Fibroblast of lung (primary cell): ENCODE data around the gene XYLT1.

Source experiments
- EZH2 ChIP-seq: IDR thresholded peaks from 2 replicates; pipeline ENCODE4 v1.5.1; 2012; ENCODE audit warnings: low read length, control low read depth, mild to moderate bottlenecking; ENCODE audit errors: missing control alignments
- TF ChIP-seq, protein P1 (sequence below), 2 donors: IDR thresholded peaks in 1 of 2; conservative IDR thresholded peaks in 1 of 2; 1 replicate in 1 of 2; 2 replicates in 1 of 2; pipeline ENCODE4 v1.5.1; 2011 to 2012; ENCODE audit warnings: low read length in 2 of 2, control low read depth in 1 of 2, inconsistent platforms in 1 of 2, low read depth in 1 of 2, mild to moderate bottlenecking in 1 of 2

DNA sequence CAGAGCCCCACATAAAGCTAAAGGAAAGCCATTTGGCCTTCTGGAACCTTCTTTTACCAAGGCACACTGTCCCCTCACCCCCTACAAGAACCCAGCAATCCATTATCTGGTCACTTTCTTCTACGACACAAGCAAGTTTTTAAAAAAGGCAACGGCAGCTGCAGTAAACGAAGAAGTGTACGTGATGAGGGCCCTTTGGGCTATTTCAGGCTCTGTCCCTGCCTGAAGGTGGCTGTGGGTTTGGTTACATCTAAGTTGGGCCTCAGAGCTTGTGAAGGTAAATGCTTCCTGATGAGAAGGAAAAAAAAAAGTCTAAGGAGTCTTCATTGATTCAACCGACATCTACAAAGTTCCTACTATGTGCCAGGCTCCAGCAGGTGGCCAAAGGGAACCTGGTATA, 35.4 kb downstream of the XYLT1 start:
- TF ChIP-seq, protein P1, sequence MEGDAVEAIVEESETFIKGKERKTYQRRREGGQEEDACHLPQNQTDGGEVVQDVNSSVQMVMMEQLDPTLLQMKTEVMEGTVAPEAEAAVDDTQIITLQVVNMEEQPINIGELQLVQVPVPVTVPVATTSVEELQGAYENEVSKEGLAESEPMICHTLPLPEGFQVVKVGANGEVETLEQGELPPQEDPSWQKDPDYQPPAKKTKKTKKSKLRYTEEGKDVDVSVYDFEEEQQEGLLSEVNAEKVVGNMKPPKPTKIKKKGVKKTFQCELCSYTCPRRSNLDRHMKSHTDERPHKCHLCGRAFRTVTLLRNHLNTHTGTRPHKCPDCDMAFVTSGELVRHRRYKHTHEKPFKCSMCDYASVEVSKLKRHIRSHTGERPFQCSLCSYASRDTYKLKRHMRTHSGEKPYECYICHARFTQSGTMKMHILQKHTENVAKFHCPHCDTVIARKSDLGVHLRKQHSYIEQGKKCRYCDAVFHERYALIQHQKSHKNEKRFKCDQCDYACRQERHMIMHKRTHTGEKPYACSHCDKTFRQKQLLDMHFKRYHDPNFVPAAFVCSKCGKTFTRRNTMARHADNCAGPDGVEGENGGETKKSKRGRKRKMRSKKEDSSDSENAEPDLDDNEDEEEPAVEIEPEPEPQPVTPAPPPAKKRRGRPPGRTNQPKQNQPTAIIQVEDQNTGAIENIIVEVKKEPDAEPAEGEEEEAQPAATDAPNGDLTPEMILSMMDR (conservative IDR thresholded peaks at IDR 0.05 in 1 of 2, IDR thresholded peaks at IDR 0.05 in 1 of 2; ENCODE audit: low read depth in 1 of 2, low read length in 2 of 2): no peak
- no peak for TF ChIP-seq EZH2
